WTC11 (cell line): ENCODE results near the gene NECAB3. TPM values are rescaled to one million over a fixed set of nuclear protein-coding genes. Genes with fewer than 3 reads are reported as not detected.

Source experiments
- ATAC-seq: fragments of 200-7000 bp; cut with Tn5 transposase; 2 replicates; pipeline ENCODE4 v1.10.0; 2021; ENCODE audit warnings: mild to moderate bottlenecking, moderate library complexity
- CTCF ChIA-PET: fragments of 300-600 bp; sonication (Branson Sonifier 250); formaldehyde crosslinking; loops from one replicate; lab custom pipeline; 2021; ENCODE audit warnings: antibody characterized with exemption; lab: Charles Lee
- POLR2A ChIA-PET: fragments of 350-600 bp; sonication (Branson Sonifier 250); formaldehyde crosslinking; loops from one replicate; lab custom pipeline; 2021; ENCODE audit warnings: antibody characterized with exemption; lab: Charles Lee
- DNase-seq: peaks from one replicate; pipeline ENCODE4 v3.0.0; 2021; ENCODE audit warnings: low spot score
- H3K27ac Mint-ChIP-seq: 2 replicates; pipeline ENCODE4 v1.8.0; 2021; ENCODE audit warnings: mixed read lengths
- H3K27me3 Mint-ChIP-seq: 2 replicates; pipeline ENCODE4 v1.8.0; 2021; ENCODE audit warnings: low read depth, mild to moderate bottlenecking, moderate library complexity, mixed read lengths
- H3K36me3 Mint-ChIP-seq: 2 replicates; pipeline ENCODE4 v1.8.0; 2021; ENCODE audit warnings: mixed read lengths
- H3K4me1 Mint-ChIP-seq: 2 replicates; pipeline ENCODE4 v1.8.0; 2022; ENCODE audit warnings: mixed read lengths
- H3K4me3 Mint-ChIP-seq: 2 replicates; pipeline ENCODE4 v1.8.0; 2021; ENCODE audit warnings: mild to moderate bottlenecking, moderate library complexity, mixed read lengths
- H3K9me3 Mint-ChIP-seq: 2 replicates; pipeline ENCODE4 v1.8.0; 2021; ENCODE audit warnings: mixed read lengths
- ATF1 ChIP-seq: sonication (generic); formaldehyde crosslinking; IDR thresholded peaks from 2 replicates; pipeline ENCODE4 v1.8.1; 2023; ENCODE audit warnings: mild to moderate bottlenecking, moderate library complexity, missing genetic modification reagents
- CREM ChIP-seq: sonication (generic); formaldehyde crosslinking; IDR thresholded peaks from 2 replicates; pipeline ENCODE4 v1.8.1; 2022; ENCODE audit warnings: mild to moderate bottlenecking, missing genetic modification reagents, moderate library complexity
- ESRRA ChIP-seq: sonication (generic); formaldehyde crosslinking; IDR thresholded peaks from 2 replicates; pipeline ENCODE4 v1.8.1; 2022; ENCODE audit warnings: mild to moderate bottlenecking, missing genetic modification reagents, borderline replicate concordance
- GABPB1 ChIP-seq: sonication (generic); formaldehyde crosslinking; IDR thresholded peaks from 2 replicates; pipeline ENCODE4 v1.8.1; 2023; ENCODE audit warnings: mild to moderate bottlenecking, missing genetic modification reagents
- PRRX2 ChIP-seq: fragments of 250-450 bp; sonication (Bioruptor Pico); IDR thresholded peaks from 2 replicates; pipeline ENCODE4 v1.8.0; 2021; ENCODE audit warnings: mild to moderate bottlenecking
- ZNF219 ChIP-seq: sonication (generic); formaldehyde crosslinking; IDR thresholded peaks from 2 replicates; pipeline ENCODE4 v1.8.0; 2023; ENCODE audit warnings: missing genetic modification reagents, mild to moderate bottlenecking, borderline replicate concordance
- ZNF317 ChIP-seq: sonication (generic); formaldehyde crosslinking; IDR thresholded peaks from 2 replicates; pipeline ENCODE4 v1.8.1; 2023; ENCODE audit warnings: low read depth, mild to moderate bottlenecking, moderate library complexity, missing genetic modification reagents, borderline replicate concordance
- total RNA-seq: library from RNA; stranded (reverse); gene quantifications from 3 replicates; pipeline ENCODE4 v1.2.3, GENCODE V29; 2021
- TF ChIP-seq, protein P1 (sequence below): sonication (generic); formaldehyde crosslinking; IDR thresholded peaks from 2 replicates; pipeline ENCODE4 v1.8.1; 2023; ENCODE audit warnings: mild to moderate bottlenecking, missing genetic modification reagents
- TF ChIP-seq, protein P2 (sequence below): sonication (generic); formaldehyde crosslinking; IDR thresholded peaks from 2 replicates; pipeline ENCODE4 v1.8.1; 2023; ENCODE audit warnings: mild to moderate bottlenecking, missing genetic modification reagents
- TF ChIP-seq, protein P3 (sequence below): sonication (generic); formaldehyde crosslinking; IDR thresholded peaks from 2 replicates; pipeline ENCODE4 v1.8.0; 2023; ENCODE audit warnings: missing genetic modification reagents, mild to moderate bottlenecking, borderline replicate concordance
- TF ChIP-seq, protein P4 (sequence below): sonication (generic); formaldehyde crosslinking; IDR thresholded peaks from 2 replicates; pipeline ENCODE4 v1.8.0; 2022; ENCODE audit warnings: mild to moderate bottlenecking, missing genetic modification reagents
- TF ChIP-seq, protein P5 (sequence below): sonication (generic); formaldehyde crosslinking; IDR thresholded peaks from 2 replicates; pipeline ENCODE4 v1.8.0; 2022; ENCODE audit warnings: missing genetic modification reagents
- TF ChIP-seq, protein P6 (sequence below): sonication (generic); formaldehyde crosslinking; IDR thresholded peaks from 2 replicates; pipeline ENCODE4 v1.8.1; 2023; ENCODE audit warnings: mild to moderate bottlenecking, missing genetic modification reagents, moderate library complexity

Gene NECAB3
- total RNA-seq, 1 experiment from 2014 or later, result 38.0 TPM

DNA sequence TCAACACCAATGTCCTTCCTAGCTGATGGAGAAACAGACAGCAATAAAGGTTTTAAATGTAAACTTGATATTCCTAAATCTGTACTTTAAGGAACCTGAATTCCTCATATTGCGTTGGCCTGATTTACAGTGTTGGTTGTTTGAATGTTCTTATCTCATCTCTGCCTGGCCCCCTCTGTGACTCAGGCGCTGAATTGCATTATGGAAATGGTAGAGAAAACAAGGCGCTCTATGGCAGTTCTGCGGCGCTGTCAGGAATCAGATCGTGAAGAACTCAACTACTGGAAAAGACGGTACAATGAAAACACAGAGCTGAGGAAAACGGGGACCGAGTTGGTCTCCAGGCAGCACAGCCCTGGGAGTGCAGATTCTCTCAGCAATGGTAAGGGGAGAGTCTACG, 44.7 kb downstream of the NECAB3 start (continued):
- TF ChIP-seq, protein P1, sequence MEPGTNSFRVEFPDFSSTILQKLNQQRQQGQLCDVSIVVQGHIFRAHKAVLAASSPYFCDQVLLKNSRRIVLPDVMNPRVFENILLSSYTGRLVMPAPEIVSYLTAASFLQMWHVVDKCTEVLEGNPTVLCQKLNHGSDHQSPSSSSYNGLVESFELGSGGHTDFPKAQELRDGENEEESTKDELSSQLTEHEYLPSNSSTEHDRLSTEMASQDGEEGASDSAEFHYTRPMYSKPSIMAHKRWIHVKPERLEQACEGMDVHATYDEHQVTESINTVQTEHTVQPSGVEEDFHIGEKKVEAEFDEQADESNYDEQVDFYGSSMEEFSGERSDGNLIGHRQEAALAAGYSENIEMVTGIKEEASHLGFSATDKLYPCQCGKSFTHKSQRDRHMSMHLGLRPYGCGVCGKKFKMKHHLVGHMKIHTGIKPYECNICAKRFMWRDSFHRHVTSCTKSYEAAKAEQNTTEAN (CRISPR knock-in tag), result no peak
- TF ChIP-seq, protein P2, sequence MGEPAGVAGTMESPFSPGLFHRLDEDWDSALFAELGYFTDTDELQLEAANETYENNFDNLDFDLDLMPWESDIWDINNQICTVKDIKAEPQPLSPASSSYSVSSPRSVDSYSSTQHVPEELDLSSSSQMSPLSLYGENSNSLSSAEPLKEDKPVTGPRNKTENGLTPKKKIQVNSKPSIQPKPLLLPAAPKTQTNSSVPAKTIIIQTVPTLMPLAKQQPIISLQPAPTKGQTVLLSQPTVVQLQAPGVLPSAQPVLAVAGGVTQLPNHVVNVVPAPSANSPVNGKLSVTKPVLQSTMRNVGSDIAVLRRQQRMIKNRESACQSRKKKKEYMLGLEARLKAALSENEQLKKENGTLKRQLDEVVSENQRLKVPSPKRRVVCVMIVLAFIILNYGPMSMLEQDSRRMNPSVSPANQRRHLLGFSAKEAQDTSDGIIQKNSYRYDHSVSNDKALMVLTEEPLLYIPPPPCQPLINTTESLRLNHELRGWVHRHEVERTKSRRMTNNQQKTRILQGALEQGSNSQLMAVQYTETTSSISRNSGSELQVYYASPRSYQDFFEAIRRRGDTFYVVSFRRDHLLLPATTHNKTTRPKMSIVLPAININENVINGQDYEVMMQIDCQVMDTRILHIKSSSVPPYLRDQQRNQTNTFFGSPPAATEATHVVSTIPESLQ (CRISPR knock-in tag), result no peak
- TF ChIP-seq CREM (CRISPR knock-in tag) (no peak), PRRX2 (CRISPR knock-in tag) (no peak)
- TF ChIP-seq, protein P3, sequence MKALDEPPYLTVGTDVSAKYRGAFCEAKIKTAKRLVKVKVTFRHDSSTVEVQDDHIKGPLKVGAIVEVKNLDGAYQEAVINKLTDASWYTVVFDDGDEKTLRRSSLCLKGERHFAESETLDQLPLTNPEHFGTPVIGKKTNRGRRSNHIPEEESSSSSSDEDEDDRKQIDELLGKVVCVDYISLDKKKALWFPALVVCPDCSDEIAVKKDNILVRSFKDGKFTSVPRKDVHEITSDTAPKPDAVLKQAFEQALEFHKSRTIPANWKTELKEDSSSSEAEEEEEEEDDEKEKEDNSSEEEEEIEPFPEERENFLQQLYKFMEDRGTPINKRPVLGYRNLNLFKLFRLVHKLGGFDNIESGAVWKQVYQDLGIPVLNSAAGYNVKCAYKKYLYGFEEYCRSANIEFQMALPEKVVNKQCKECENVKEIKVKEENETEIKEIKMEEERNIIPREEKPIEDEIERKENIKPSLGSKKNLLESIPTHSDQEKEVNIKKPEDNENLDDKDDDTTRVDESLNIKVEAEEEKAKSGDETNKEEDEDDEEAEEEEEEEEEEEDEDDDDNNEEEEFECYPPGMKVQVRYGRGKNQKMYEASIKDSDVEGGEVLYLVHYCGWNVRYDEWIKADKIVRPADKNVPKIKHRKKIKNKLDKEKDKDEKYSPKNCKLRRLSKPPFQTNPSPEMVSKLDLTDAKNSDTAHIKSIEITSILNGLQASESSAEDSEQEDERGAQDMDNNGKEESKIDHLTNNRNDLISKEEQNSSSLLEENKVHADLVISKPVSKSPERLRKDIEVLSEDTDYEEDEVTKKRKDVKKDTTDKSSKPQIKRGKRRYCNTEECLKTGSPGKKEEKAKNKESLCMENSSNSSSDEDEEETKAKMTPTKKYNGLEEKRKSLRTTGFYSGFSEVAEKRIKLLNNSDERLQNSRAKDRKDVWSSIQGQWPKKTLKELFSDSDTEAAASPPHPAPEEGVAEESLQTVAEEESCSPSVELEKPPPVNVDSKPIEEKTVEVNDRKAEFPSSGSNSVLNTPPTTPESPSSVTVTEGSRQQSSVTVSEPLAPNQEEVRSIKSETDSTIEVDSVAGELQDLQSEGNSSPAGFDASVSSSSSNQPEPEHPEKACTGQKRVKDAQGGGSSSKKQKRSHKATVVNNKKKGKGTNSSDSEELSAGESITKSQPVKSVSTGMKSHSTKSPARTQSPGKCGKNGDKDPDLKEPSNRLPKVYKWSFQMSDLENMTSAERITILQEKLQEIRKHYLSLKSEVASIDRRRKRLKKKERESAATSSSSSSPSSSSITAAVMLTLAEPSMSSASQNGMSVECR (CRISPR knock-in tag), result no peak

DNA sequence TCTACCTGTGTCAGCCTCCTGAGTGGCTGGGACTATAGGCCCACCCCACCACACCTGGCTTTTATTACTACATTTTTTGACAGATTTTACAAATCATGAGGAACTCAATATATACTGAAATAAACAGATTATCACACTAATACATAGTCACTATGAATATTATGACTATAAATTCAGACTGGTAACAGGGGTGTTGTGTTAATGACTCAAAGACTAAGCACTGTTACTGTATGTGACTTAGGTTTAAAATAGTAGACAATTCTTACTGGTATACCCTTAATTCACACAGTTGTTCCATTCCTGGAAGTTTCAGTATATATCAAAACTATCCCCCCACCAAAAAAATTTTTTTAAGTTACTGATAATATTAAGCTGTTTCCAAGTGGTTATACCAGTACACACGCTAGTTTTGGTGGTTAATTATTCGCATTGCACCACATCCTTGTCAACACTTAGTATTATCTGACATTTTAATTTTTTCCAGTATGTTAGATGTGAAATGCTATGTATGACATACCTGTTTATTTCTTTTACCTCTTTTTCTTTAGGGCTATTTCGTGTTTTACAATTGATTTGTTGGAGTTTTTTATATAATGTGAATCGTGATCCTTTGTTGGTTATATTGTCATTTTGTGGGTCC, 46.5 kb downstream of the NECAB3 start:
- no peak for ATAC-seq
- H3K36me3 Mint-ChIP-seq, result peaks cover 45% of the 10 kb centered on the region
- H3K4me1 Mint-ChIP-seq, result no peaks in the 10 kb centered on the region
- POLR2A ChIA-PET, result no interaction called here
- H3K27ac Mint-ChIP-seq, result no peak overlapping the region
- no peak overlapping the region for H3K4me3 Mint-ChIP-seq
- TF ChIP-seq, protein P4, sequence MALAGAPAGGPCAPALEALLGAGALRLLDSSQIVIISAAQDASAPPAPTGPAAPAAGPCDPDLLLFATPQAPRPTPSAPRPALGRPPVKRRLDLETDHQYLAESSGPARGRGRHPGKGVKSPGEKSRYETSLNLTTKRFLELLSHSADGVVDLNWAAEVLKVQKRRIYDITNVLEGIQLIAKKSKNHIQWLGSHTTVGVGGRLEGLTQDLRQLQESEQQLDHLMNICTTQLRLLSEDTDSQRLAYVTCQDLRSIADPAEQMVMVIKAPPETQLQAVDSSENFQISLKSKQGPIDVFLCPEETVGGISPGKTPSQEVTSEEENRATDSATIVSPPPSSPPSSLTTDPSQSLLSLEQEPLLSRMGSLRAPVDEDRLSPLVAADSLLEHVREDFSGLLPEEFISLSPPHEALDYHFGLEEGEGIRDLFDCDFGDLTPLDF (CRISPR knock-in tag), result no peak
- TF ChIP-seq GABPB1 (CRISPR knock-in tag) (no peak), ATF1 (CRISPR knock-in tag) (no peak), ZNF219 (CRISPR knock-in tag) (no peak), ZNF317 (CRISPR knock-in tag) (no peak), ESRRA (no peak)
- TF ChIP-seq, protein P5, sequence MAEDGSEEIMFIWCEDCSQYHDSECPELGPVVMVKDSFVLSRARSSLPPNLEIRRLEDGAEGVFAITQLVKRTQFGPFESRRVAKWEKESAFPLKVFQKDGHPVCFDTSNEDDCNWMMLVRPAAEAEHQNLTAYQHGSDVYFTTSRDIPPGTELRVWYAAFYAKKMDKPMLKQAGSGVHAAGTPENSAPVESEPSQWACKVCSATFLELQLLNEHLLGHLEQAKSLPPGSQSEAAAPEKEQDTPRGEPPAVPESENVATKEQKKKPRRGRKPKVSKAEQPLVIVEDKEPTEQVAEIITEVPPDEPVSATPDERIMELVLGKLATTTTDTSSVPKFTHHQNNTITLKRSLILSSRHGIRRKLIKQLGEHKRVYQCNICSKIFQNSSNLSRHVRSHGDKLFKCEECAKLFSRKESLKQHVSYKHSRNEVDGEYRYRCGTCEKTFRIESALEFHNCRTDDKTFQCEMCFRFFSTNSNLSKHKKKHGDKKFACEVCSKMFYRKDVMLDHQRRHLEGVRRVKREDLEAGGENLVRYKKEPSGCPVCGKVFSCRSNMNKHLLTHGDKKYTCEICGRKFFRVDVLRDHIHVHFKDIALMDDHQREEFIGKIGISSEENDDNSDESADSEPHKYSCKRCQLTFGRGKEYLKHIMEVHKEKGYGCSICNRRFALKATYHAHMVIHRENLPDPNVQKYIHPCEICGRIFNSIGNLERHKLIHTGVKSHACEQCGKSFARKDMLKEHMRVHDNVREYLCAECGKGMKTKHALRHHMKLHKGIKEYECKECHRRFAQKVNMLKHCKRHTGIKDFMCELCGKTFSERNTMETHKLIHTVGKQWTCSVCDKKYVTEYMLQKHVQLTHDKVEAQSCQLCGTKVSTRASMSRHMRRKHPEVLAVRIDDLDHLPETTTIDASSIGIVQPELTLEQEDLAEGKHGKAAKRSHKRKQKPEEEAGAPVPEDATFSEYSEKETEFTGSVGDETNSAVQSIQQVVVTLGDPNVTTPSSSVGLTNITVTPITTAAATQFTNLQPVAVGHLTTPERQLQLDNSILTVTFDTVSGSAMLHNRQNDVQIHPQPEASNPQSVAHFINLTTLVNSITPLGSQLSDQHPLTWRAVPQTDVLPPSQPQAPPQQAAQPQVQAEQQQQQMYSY, result no peak
- TF ChIP-seq, protein P6, sequence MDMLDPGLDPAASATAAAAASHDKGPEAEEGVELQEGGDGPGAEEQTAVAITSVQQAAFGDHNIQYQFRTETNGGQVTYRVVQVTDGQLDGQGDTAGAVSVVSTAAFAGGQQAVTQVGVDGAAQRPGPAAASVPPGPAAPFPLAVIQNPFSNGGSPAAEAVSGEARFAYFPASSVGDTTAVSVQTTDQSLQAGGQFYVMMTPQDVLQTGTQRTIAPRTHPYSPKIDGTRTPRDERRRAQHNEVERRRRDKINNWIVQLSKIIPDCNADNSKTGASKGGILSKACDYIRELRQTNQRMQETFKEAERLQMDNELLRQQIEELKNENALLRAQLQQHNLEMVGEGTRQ (CRISPR knock-in tag), result no peak
- TF ChIP-seq, protein P3 (CRISPR knock-in tag), result no peak
- TF ChIP-seq, all 79 proteins: peak for 0
- Mint-ChIP-seq H3K9me3 (no peaks in the 10 kb centered on the region), H3K27me3 (no peaks in the 10 kb centered on the region)
- DNase-seq, result no peak
- CTCF ChIA-PET, result interaction anchor here (1.0 kb wide), 1 partner anchor 170 kb away, joined by 4 read pairs; no protein-coding TSS in a partner anchor
